Measurements from ENCODE around the gene LILRA6.

LILRA6 gene

DNA sequence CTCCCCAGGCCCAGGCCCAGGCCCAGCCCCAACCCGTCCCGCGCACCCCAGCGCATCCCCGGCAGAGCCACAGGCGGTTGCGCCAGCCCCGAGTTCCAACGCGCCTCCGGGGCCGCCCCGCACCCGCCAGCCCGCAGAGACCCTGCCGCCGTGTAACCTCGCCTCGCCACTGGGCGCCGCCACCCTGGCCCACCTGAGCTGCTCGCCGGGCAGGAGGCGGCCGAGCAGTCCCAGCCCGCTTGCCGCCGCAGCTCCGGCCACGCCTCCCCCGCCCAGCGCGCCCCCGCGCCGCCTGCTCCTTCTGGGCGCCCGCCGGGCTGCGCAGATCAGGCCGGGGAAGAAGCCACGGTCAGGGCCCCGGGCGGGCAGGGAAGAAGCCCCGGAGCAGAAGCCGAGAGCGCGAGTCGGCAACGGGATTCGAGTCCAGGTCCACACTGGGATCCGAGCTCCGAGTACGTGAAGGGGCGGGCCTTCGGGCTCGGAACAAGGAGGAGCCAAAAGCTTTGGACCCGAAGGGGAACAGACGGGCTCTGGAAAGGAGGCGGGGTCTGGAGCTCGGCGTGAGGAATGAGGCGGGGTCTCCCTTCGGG is 53.4 kb downstream of the LILRA6 start, which contains the start of gene MBOAT7:
TSS of gene MBOAT7 (minus strand) at position 436 of the 590 bp plus-strand sequence. CDS start 1,072 bp downstream, outside the sequence.
- Mint-ChIP-seq H3K4me3 (peak within 1 kb of the TSS; percentile 93), H3K4me1 (peaks cover 43% of the 10 kb centered on the region), H3K9me3 (no peaks in the 10 kb centered on the region), H3K27ac (peak within 1 kb of the TSS; percentile 100), H3K27me3 (ENCODE audit: low read depth, poor library complexity) (peaks cover 5% of the 10 kb centered on the region), H3K36me3 (ENCODE audit: low read depth) (peaks cover 32% of the 10 kb centered on the region)
- peak; percentile 88 for DNase-seq
- TF ChIP-seq, protein P1, sequence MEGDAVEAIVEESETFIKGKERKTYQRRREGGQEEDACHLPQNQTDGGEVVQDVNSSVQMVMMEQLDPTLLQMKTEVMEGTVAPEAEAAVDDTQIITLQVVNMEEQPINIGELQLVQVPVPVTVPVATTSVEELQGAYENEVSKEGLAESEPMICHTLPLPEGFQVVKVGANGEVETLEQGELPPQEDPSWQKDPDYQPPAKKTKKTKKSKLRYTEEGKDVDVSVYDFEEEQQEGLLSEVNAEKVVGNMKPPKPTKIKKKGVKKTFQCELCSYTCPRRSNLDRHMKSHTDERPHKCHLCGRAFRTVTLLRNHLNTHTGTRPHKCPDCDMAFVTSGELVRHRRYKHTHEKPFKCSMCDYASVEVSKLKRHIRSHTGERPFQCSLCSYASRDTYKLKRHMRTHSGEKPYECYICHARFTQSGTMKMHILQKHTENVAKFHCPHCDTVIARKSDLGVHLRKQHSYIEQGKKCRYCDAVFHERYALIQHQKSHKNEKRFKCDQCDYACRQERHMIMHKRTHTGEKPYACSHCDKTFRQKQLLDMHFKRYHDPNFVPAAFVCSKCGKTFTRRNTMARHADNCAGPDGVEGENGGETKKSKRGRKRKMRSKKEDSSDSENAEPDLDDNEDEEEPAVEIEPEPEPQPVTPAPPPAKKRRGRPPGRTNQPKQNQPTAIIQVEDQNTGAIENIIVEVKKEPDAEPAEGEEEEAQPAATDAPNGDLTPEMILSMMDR (IDR thresholded peaks at IDR 0.05), result no peak

DNA sequence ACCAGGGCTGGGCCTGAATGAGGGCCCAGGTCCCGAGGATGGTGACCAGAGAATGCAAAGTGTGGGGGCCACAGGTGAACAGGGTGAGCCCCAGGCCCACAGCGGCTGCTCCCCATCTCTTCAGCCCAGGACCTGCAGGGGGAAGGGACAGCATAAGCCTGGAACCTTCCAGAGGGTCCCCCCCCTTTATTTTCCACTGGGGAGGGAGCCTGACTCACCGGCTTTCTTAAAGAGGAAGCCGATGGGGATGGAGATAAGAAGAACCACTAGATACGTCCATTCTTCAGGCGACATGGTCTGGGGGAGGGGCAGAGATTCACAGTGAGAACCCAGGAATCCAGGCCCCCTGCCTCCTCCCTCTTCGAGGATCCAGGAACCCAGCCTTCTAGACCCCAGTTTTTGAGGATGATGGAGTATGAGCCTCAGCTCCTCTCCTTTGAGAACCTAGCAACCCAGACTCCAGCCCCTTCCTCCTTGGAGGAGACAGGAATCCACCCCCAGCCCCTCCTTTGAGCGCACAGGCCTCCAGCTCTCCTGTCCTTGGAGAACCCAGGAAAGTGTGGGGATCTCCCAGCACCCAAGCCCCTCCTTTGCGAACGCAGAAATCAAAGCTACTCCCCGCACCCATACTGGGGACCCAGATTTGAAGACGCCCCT is 54.2 kb downstream of the LILRA6 start:
- peak overlapping the region; percentile 93 for H3K4me3 Mint-ChIP-seq
- peaks cover 5% of the 10 kb centered on the region for H3K27me3 Mint-ChIP-seq (ENCODE audit: low read depth, poor library complexity)
- H3K27ac Mint-ChIP-seq, result peak overlapping the region; percentile 93
- DNase-seq, result no peak
- peaks cover 38% of the 10 kb centered on the region for H3K4me1 Mint-ChIP-seq
- TF ChIP-seq, protein P1 (IDR thresholded peaks at IDR 0.05), result no peak
- no peaks in the 10 kb centered on the region for H3K9me3 Mint-ChIP-seq
- H3K36me3 Mint-ChIP-seq (ENCODE audit: low read depth), result peaks cover 30% of the 10 kb centered on the region

DNA sequence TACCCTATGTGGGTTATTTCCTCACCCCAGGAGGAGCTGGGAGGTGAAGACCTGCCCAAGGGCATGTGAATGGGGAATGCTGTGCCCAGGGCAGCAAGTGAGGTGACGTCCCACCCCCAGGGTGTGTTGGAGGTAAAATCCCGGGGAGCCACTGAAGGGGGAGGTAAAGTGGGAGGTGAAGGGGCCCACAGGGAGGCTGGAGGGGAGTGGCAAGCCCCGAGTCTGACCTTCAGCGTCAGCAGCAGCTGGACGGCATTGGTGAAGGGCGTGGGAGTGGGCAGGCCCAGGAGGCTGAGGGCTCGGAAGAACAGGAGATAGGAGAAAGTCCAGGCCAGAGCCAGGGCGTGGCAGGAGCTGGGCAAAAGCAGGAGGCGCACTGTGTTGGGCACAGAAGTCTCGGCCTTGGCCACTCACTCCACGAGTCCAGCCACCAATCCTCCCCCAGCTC is 55.6 kb downstream of the LILRA6 start:
- no peak for DNase-seq
- Mint-ChIP-seq H3K4me1 (peaks cover 24% of the 10 kb centered on the region), H3K27me3 (ENCODE audit: low read depth, poor library complexity) (peaks cover 5% of the 10 kb centered on the region), H3K9me3 (no peaks in the 10 kb centered on the region), H3K27ac (no peak overlapping the region), H3K36me3 (ENCODE audit: low read depth) (peaks cover 29% of the 10 kb centered on the region), H3K4me3 (peak overlapping the region; percentile 93)
- TF ChIP-seq, protein P1 (IDR thresholded peaks at IDR 0.05), result no peak

Measured in nephron progenitor cell (in vitro differentiated cells).